HEK293 (cell line): Measurements from ENCODE around the gene RASD1.

Source experiments
- SP2 ChIP-seq: fragments of 450-650 bp; formaldehyde crosslinking; IDR thresholded peaks from 2 replicates; pipeline ENCODE4 v1.5.1; 2016; ENCODE audit warnings: missing biosample characterization, missing genetic modification characterization
- ZBTB21 ChIP-seq: fragments of 450-650 bp; formaldehyde crosslinking; IDR thresholded peaks from 2 replicates; pipeline ENCODE4 v1.5.1; 2017; ENCODE audit warnings: missing biosample characterization, missing genetic modification characterization
- ZNF211 ChIP-seq: fragments of 450-650 bp; formaldehyde crosslinking; IDR thresholded peaks from 2 replicates; pipeline ENCODE4 v1.5.1; 2016; ENCODE audit warnings: low read depth, missing biosample characterization, missing genetic modification characterization
- ZNF239 ChIP-seq: fragments of 450-650 bp; formaldehyde crosslinking; IDR thresholded peaks from 2 replicates; pipeline ENCODE4 v1.5.1; 2016; ENCODE audit warnings: missing biosample characterization, missing genetic modification characterization
- ZNF24 ChIP-seq: fragments of 450-650 bp; formaldehyde crosslinking; IDR thresholded peaks from 2 replicates; pipeline ENCODE4 v1.5.1; 2016; ENCODE audit warnings: missing biosample characterization, missing genetic modification characterization
- ZNF292 ChIP-seq: fragments of 450-650 bp; formaldehyde crosslinking; IDR thresholded peaks from 2 replicates; pipeline ENCODE4 v1.5.1; 2016; ENCODE audit warnings: low read depth, missing biosample characterization, missing genetic modification characterization, borderline replicate concordance
- ZNF426 ChIP-seq: fragments of 450-650 bp; formaldehyde crosslinking; IDR thresholded peaks from 2 replicates; pipeline ENCODE4 v1.5.1; 2017; ENCODE audit warnings: missing biosample characterization, missing genetic modification characterization, mild to moderate bottlenecking, inconsistent platforms, moderate library complexity
- TF ChIP-seq, protein P1 (sequence below): fragments of 450-650 bp; formaldehyde crosslinking; IDR thresholded peaks from 2 replicates; pipeline ENCODE4 v1.5.1; 2016; ENCODE audit warnings: missing biosample characterization, missing genetic modification characterization
- TF ChIP-seq, protein P2 (sequence below): fragments of 450-650 bp; formaldehyde crosslinking; IDR thresholded peaks from 2 replicates; pipeline ENCODE4 v1.5.1; 2016; ENCODE audit warnings: missing biosample characterization, missing genetic modification characterization
- TF ChIP-seq, protein P3 (sequence below): fragments of 450-650 bp; formaldehyde crosslinking; IDR thresholded peaks from 2 replicates; pipeline ENCODE4 v1.5.1; 2017; ENCODE audit warnings: missing biosample characterization, missing genetic modification characterization

DNA sequence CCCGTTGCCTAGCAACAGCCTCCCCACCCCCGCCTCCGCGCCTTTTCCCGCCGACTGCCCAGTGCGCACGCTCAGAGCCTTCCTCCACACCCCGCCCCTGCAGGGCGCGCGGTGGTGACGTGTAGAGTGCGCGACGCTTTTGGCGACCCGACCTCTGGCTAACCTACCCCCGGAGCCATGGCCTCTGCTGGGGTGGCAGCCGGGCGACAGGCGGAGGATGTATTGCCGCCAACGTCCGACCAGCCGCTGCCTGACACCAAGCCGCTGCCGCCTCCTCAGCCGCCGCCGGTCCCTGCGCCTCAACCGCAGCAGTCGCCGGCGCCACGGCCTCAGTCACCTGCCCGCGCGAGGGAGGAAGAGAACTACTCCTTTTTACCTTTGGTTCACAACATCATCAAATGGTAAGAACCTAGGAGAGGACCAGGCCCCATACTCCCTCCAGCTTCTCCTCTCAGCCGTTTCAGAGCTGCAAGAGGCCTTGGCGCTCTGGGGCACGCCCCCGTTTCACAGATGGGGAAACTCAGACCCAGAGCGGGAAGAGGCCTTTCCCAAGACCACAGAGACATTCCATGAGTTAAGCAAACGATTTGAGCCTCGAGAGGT lies 19.2 kb downstream of the RASD1 start, which contains the start of gene MED9:
- TF ChIP-seq ZBTB21 (tag by site-specific recombination) (no peak), ZNF24 (no peak), ZNF211 (tag by site-specific recombination) (no peak), ZNF426 (tag by site-specific recombination) (no peak), ZNF239 (tag by site-specific recombination) (no peak), ZNF292 (no peak), SP2 (tag by site-specific recombination) (peak; percentile 68)
- TF ChIP-seq, protein P1, sequence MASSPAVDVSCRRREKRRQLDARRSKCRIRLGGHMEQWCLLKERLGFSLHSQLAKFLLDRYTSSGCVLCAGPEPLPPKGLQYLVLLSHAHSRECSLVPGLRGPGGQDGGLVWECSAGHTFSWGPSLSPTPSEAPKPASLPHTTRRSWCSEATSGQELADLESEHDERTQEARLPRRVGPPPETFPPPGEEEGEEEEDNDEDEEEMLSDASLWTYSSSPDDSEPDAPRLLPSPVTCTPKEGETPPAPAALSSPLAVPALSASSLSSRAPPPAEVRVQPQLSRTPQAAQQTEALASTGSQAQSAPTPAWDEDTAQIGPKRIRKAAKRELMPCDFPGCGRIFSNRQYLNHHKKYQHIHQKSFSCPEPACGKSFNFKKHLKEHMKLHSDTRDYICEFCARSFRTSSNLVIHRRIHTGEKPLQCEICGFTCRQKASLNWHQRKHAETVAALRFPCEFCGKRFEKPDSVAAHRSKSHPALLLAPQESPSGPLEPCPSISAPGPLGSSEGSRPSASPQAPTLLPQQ: peak; percentile 59; the same call in 1 of the 2 replicates
- TF ChIP-seq, protein P2, sequence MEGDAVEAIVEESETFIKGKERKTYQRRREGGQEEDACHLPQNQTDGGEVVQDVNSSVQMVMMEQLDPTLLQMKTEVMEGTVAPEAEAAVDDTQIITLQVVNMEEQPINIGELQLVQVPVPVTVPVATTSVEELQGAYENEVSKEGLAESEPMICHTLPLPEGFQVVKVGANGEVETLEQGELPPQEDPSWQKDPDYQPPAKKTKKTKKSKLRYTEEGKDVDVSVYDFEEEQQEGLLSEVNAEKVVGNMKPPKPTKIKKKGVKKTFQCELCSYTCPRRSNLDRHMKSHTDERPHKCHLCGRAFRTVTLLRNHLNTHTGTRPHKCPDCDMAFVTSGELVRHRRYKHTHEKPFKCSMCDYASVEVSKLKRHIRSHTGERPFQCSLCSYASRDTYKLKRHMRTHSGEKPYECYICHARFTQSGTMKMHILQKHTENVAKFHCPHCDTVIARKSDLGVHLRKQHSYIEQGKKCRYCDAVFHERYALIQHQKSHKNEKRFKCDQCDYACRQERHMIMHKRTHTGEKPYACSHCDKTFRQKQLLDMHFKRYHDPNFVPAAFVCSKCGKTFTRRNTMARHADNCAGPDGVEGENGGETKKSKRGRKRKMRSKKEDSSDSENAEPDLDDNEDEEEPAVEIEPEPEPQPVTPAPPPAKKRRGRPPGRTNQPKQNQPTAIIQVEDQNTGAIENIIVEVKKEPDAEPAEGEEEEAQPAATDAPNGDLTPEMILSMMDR (tag by site-specific recombination): no peak
- TF ChIP-seq, protein P3, sequence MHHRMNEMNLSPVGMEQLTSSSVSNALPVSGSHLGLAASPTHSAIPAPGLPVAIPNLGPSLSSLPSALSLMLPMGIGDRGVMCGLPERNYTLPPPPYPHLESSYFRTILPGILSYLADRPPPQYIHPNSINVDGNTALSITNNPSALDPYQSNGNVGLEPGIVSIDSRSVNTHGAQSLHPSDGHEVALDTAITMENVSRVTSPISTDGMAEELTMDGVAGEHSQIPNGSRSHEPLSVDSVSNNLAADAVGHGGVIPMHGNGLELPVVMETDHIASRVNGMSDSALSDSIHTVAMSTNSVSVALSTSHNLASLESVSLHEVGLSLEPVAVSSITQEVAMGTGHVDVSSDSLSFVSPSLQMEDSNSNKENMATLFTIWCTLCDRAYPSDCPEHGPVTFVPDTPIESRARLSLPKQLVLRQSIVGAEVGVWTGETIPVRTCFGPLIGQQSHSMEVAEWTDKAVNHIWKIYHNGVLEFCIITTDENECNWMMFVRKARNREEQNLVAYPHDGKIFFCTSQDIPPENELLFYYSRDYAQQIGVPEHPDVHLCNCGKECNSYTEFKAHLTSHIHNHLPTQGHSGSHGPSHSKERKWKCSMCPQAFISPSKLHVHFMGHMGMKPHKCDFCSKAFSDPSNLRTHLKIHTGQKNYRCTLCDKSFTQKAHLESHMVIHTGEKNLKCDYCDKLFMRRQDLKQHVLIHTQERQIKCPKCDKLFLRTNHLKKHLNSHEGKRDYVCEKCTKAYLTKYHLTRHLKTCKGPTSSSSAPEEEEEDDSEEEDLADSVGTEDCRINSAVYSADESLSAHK: no peak
